Mucosa of rectum (tissue), 2 donors: ENCODE data around the gene TACR2.

Experiments used
- H3K27ac ChIP-seq, 2 donors: one replicate each; pipeline ENCODE4 v1.7.0; 2013; ENCODE audit warnings: inconsistent platforms in 2 of 2, low read depth in 2 of 2, low read length in 2 of 2
- H3K27me3 ChIP-seq, 2 donors: one replicate each; pipeline ENCODE4 v1.7.0; 2013; ENCODE audit warnings: low read length in 2 of 2; ENCODE audit not compliant: control insufficient read depth in 2 of 2, insufficient read depth in 2 of 2
- H3K36me3 ChIP-seq, 2 donors: one replicate each; pipeline ENCODE4 v1.7.0; 2013; ENCODE audit warnings: low read length in 2 of 2; ENCODE audit not compliant: control insufficient read depth in 2 of 2, insufficient read depth in 2 of 2
- H3K4me1 ChIP-seq, 2 donors: one replicate each; pipeline ENCODE4 v1.7.0; 2013; ENCODE audit warnings: low read length in 2 of 2, mild to moderate bottlenecking in 1 of 2; ENCODE audit not compliant: control insufficient read depth in 2 of 2, insufficient read depth in 2 of 2
- H3K4me3 ChIP-seq, 2 donors: one replicate each; pipeline ENCODE4 v1.7.0; 2013; ENCODE audit warnings: low read length in 2 of 2
- H3K9ac ChIP-seq, 2 donors: one replicate each; pipeline ENCODE4 v1.7.0; 2013; ENCODE audit warnings: low read length in 2 of 2, low read depth in 1 of 2, mild to moderate bottlenecking in 1 of 2
- H3K9me3 ChIP-seq, 2 donors: one replicate each; pipeline ENCODE4 v1.7.0; 2013; ENCODE audit warnings: low read length in 2 of 2; ENCODE audit not compliant: control insufficient read depth in 2 of 2
- donor health status: healthy.
- donor health status: Normal muscosa, but diverticular disease.

TACR2 gene

GRCh38 chr10:69422676-69423075, 6.0 kb upstream of the TACR2 start:
- Histone ChIP-seq H3K27ac (no peak overlapping the region), H3K36me3 (no peaks in the 10 kb centered on the region), H3K4me3 (no peak overlapping the region), H3K27me3 (no peaks in the 10 kb centered on the region), H3K4me1 (peaks cover 33 to 48% of the 10 kb centered on the region in 2 donors), H3K9me3 (no peaks in the 10 kb centered on the region), H3K9ac (no peak overlapping the region)

- Histone ChIP-seq H3K9me3 (no peaks in the 10 kb centered on the region), H3K36me3 (no peaks in the 10 kb centered on the region), H3K4me1 (peaks cover 37 to 52% of the 10 kb centered on the region in 2 donors), H3K4me3 (no peak overlapping the region), H3K27ac (peak overlapping the region in 1 of 2 donors; percentile 48), H3K9ac (no peak overlapping the region), H3K27me3 (no peaks in the 10 kb centered on the region)
These were observed 5.0 kb upstream of the TACR2 start for GRCh38 chr10:69421611-69422308.

- Histone ChIP-seq H3K4me1 (peaks cover 20 to 34% of the 10 kb centered on the region in 2 donors), H3K4me3 (no peak overlapping the region), H3K27ac (peak overlapping the region; percentile 44 to 68), H3K36me3 (no peaks in the 10 kb centered on the region), H3K27me3 (no peaks in the 10 kb centered on the region), H3K9ac (no peak overlapping the region), H3K9me3 (no peaks in the 10 kb centered on the region)
These were observed 3.0 kb upstream of the TACR2 start for GRCh38 chr10:69419744-69420126.

GRCh38 chr10:69419096-69419743, 2.5 kb upstream of the TACR2 start:
- peaks cover 20 to 33% of the 10 kb centered on the region in 2 donors for H3K4me1 ChIP-seq
- H3K27ac ChIP-seq = peak overlapping the region; percentile 44 to 68

GRCh38 chr10:69418052-69418752, 1.5 kb upstream of the TACR2 start:
- no peaks in the 10 kb centered on the region for H3K36me3 ChIP-seq
- peak overlapping the region; percentile 48 to 61 for H3K27ac ChIP-seq
- H3K9ac ChIP-seq = no peak overlapping the region
- H3K4me1 ChIP-seq = peaks cover 20 to 26% of the 10 kb centered on the region in 2 donors
- H3K4me3 ChIP-seq = peak overlapping the region in 1 of 2 donors; percentile 17
- H3K9me3 ChIP-seq = no peaks in the 10 kb centered on the region
- H3K27me3 ChIP-seq = no peaks in the 10 kb centered on the region

More at GRCh38 chr10:69419096-69419743, 2.5 kb upstream of the TACR2 start:
- H3K9ac ChIP-seq = no peak overlapping the region
- H3K27me3 ChIP-seq = no peaks in the 10 kb centered on the region
- no peak overlapping the region for H3K4me3 ChIP-seq
- no peaks in the 10 kb centered on the region for H3K9me3 ChIP-seq
- H3K36me3 ChIP-seq = no peaks in the 10 kb centered on the region

- Histone ChIP-seq H3K4me1 (peaks cover 20 to 26% of the 10 kb centered on the region in 2 donors), H3K4me3 (no peak overlapping the region), H3K9me3 (no peaks in the 10 kb centered on the region), H3K36me3 (no peaks in the 10 kb centered on the region), H3K27me3 (no peaks in the 10 kb centered on the region), H3K9ac (peak overlapping the region in 1 of 2 donors; percentile 28), H3K27ac (peak overlapping the region; percentile 48 to 61)
These were observed 824 bp upstream of the TACR2 start for GRCh38 chr10:69417542-69417941.

GRCh38 chr10:69415951-69416350, 767 bp downstream of the TACR2 start:
- Histone ChIP-seq H3K9me3 (no peaks in the 10 kb centered on the region), H3K4me3 (peak overlapping the region in 1 of 2 donors; percentile 44), H3K27me3 (no peaks in the 10 kb centered on the region), H3K27ac (peak overlapping the region in 1 of 2 donors; percentile 61), H3K9ac (no peak overlapping the region), H3K36me3 (no peaks in the 10 kb centered on the region), H3K4me1 (peaks cover 20 to 23% of the 10 kb centered on the region in 2 donors)

- Histone ChIP-seq H3K27me3 (no peaks in the 10 kb centered on the region), H3K4me3 (peak overlapping the region in 1 of 2 donors; percentile 41), H3K9me3 (no peaks in the 10 kb centered on the region), H3K27ac (peak overlapping the region in 1 of 2 donors; percentile 46), H3K4me1 (peaks cover 20 to 22% of the 10 kb centered on the region in 2 donors), H3K9ac (no peak overlapping the region), H3K36me3 (no peaks in the 10 kb centered on the region)
These were observed 1.7 kb downstream of the TACR2 start for GRCh38 chr10:69415049-69415448.

- H3K4me3 ChIP-seq = peak overlapping the region in 1 of 2 donors; percentile 41
- H3K27ac ChIP-seq = peak overlapping the region in 1 of 2 donors; percentile 46
These were observed 2.4 kb downstream of the TACR2 start for GRCh38 chr10:69414036-69415018.

More at GRCh38 chr10:69414036-69415018, 2.4 kb downstream of the TACR2 start:
- Histone ChIP-seq H3K9me3 (no peaks in the 10 kb centered on the region), H3K9ac (no peak overlapping the region), H3K36me3 (no peaks in the 10 kb centered on the region), H3K4me1 (peaks cover 16% of the 10 kb centered on the region in 2 donors), H3K27me3 (no peaks in the 10 kb centered on the region)
